ENCODE results near the gene AKR1B15.
"Not testable (repeated sequence)": the region's sequence is repeated elsewhere in the genome, so short reads cannot be mapped to it uniquely, and the experiment has no call there.

Gene AKR1B15

GRCh38 chr7:134565643-134566136 lies 16.8 kb downstream of the AKR1B15 start:
- no peak for DNase-seq

- no peak for DNase-seq
These were observed 18.5 kb downstream of the AKR1B15 start for GRCh38 chr7:134567368-134567767.

- not testable (repeated sequence) for DNase-seq
These were observed 21.1 kb downstream of the AKR1B15 start for GRCh38 chr7:134569962-134570361.

GRCh38 chr7:134571101-134571500 lies 22.2 kb downstream of the AKR1B15 start:
- DNase-seq: no peak

GRCh38 chr7:134571746-134572461 lies 23.0 kb downstream of the AKR1B15 start:
- DNase-seq: no peak

GRCh38 chr7:134574322-134574721 lies 25.4 kb downstream of the AKR1B15 start:
- no peak for DNase-seq

- DNase-seq: no peak
These were observed 35.4 kb downstream of the AKR1B15 start for GRCh38 chr7:134584290-134584689.

- no peak for DNase-seq
These were observed 37.0 kb downstream of the AKR1B15 start for GRCh38 chr7:134585897-134586296.

GRCh38 chr7:134587750-134588149 lies 38.8 kb downstream of the AKR1B15 start:
- DNase-seq: no peak

GRCh38 chr7:134589491-134589941 lies 40.6 kb downstream of the AKR1B15 start:
- no peak for DNase-seq

GRCh38 chr7:134593530-134594392 lies 44.9 kb downstream of the AKR1B15 start:
- DNase-seq: no peak

- no peak for DNase-seq
These were observed 46.0 kb downstream of the AKR1B15 start for GRCh38 chr7:134594877-134595276.

GRCh38 chr7:134599371-134599770 lies 50.5 kb downstream of the AKR1B15 start:
- no peak for DNase-seq

- no peak for DNase-seq
These were observed 52.5 kb downstream of the AKR1B15 start for GRCh38 chr7:134601459-134601858.

GRCh38 chr7:134602881-134603451 lies 54.1 kb downstream of the AKR1B15 start:
- DNase-seq: no peak

- no peak for DNase-seq
These were observed 57.3 kb downstream of the AKR1B15 start for GRCh38 chr7:134605978-134606923.

- no peak for DNase-seq
These were observed 62.8 kb downstream of the AKR1B15 start for GRCh38 chr7:134611611-134612151.

- DNase-seq: no peak
These were observed 63.3 kb downstream of the AKR1B15 start for GRCh38 chr7:134612197-134612596.

GRCh38 chr7:134613623-134614347 lies 64.9 kb downstream of the AKR1B15 start:
- DNase-seq: no peak

- DNase-seq: no peak
These were observed 67.7 kb downstream of the AKR1B15 start for GRCh38 chr7:134616611-134617010.
